ENCODE measurements around the gene NUCKS1.

NUCKS1 gene

GRCh38 chr1:205666372-205667166 is 83.4 kb downstream of the NUCKS1 start:
- Histone ChIP-seq H3K4ac (ENCODE audit: low read depth, low read length) (no peak overlapping the region), H3K27me3 (ENCODE audit: insufficient read depth, low read length, poor library complexity) (no peaks in the 10 kb centered on the region), H4K5ac (ENCODE audit: low read length) (no peak overlapping the region), H3K27ac (ENCODE audit: low read depth, low read length) (no peak overlapping the region), H3K79me2 (ENCODE audit: control insufficient read depth, insufficient read depth, low read length) (no peaks in the 10 kb centered on the region), H3K18ac (ENCODE audit: low read length) (no peak overlapping the region), H2AK5ac (ENCODE audit: low read length) (no peak overlapping the region), H2BK15ac (replicated peaks; ENCODE audit: low read depth) (no peak overlapping the region), H2BK5ac (ENCODE audit: low read length) (no peak overlapping the region), H3K9ac (ENCODE audit: low read length) (no peak overlapping the region), H2BK120ac (ENCODE audit: low read depth, low read length) (no peak overlapping the region), H3K56ac (ENCODE audit: low read length) (no peak overlapping the region), H3K4me3 (ENCODE audit: low read length) (no peak overlapping the region), H3K36me3 (ENCODE audit: control insufficient read depth, insufficient read depth, low read length) (no peaks in the 10 kb centered on the region), H3K23ac (ENCODE audit: low read length) (no peak overlapping the region), H4K8ac (ENCODE audit: low read depth, low read length) (no peak overlapping the region), H3K4me2 (ENCODE audit: low read length) (no peak overlapping the region), H3K4me1 (ENCODE audit: control insufficient read depth, low read depth, low read length) (peaks cover 13% of the 10 kb centered on the region), H3K79me1 (ENCODE audit: low read length) (no peaks in the 10 kb centered on the region)
- WGBS (ENCODE audit: extremely low coverage, insufficient coverage, low lambda C conversion rate), result no CpG with 5 or more reads among the region's 6 CpGs
- DNase-seq, result no peak

- Histone ChIP-seq H4K5ac (ENCODE audit: low read length) (no peak overlapping the region), H3K4ac (ENCODE audit: low read depth, low read length) (no peak overlapping the region), H3K23ac (ENCODE audit: low read length) (no peak overlapping the region), H2AK5ac (ENCODE audit: low read length) (no peak overlapping the region), H3K56ac (ENCODE audit: low read length) (peak overlapping the region; percentile 38), H3K4me3 (ENCODE audit: low read length) (no peak overlapping the region), H3K18ac (ENCODE audit: low read length) (no peak overlapping the region), H3K79me2 (ENCODE audit: control insufficient read depth, insufficient read depth, low read length) (no peaks in the 10 kb centered on the region), H2BK5ac (ENCODE audit: low read length) (no peak overlapping the region), H2BK120ac (ENCODE audit: low read depth, low read length) (no peak overlapping the region), H2BK15ac (replicated peaks; ENCODE audit: low read depth) (no peak overlapping the region), H3K4me2 (ENCODE audit: low read length) (no peak overlapping the region), H3K79me1 (ENCODE audit: low read length) (no peaks in the 10 kb centered on the region), H3K36me3 (ENCODE audit: control insufficient read depth, insufficient read depth, low read length) (no peaks in the 10 kb centered on the region), H3K27ac (ENCODE audit: low read depth, low read length) (no peak overlapping the region), H3K27me3 (ENCODE audit: insufficient read depth, low read length, poor library complexity) (no peaks in the 10 kb centered on the region), H3K9ac (ENCODE audit: low read length) (no peak overlapping the region), H4K8ac (ENCODE audit: low read depth, low read length) (no peak overlapping the region), H3K4me1 (ENCODE audit: control insufficient read depth, low read depth, low read length) (peaks cover 9% of the 10 kb centered on the region)
- DNase-seq, result no peak
- no CpG with 5 or more reads among the region's 9 CpGs for WGBS (ENCODE audit: extremely low coverage, insufficient coverage, low lambda C conversion rate)
Observed at GRCh38 chr1:205665201-205666045, 84.6 kb downstream of the NUCKS1 start.

GRCh38 chr1:205664399-205665017 is 85.5 kb downstream of the NUCKS1 start:
- no peak overlapping the region for H2AK5ac ChIP-seq (ENCODE audit: low read length)
- H3K4me3 ChIP-seq (ENCODE audit: low read length), result no peak overlapping the region
- H3K4me2 ChIP-seq (ENCODE audit: low read length), result no peak overlapping the region
- H3K27ac ChIP-seq (ENCODE audit: low read depth, low read length), result no peak overlapping the region
- no peak overlapping the region for H4K8ac ChIP-seq (ENCODE audit: low read depth, low read length)
- no peak overlapping the region for H3K18ac ChIP-seq (ENCODE audit: low read length)
- no peak for DNase-seq
- H3K23ac ChIP-seq (ENCODE audit: low read length), result no peak overlapping the region
- no CpG with 5 or more reads among the region's 19 CpGs for WGBS (ENCODE audit: extremely low coverage, insufficient coverage, low lambda C conversion rate)
- H3K4me1 ChIP-seq (ENCODE audit: control insufficient read depth, low read depth, low read length), result peaks cover 5% of the 10 kb centered on the region
- no peak overlapping the region for H2BK120ac ChIP-seq (ENCODE audit: low read depth, low read length)
- no peaks in the 10 kb centered on the region for H3K36me3 ChIP-seq (ENCODE audit: control insufficient read depth, insufficient read depth, low read length)
- no peak overlapping the region for H3K9ac ChIP-seq (ENCODE audit: low read length)
- H3K27me3 ChIP-seq (ENCODE audit: insufficient read depth, low read length, poor library complexity), result no peaks in the 10 kb centered on the region
- no peak overlapping the region for H4K5ac ChIP-seq (ENCODE audit: low read length)
- no peak overlapping the region for H2BK5ac ChIP-seq (ENCODE audit: low read length)
- no peaks in the 10 kb centered on the region for H3K79me1 ChIP-seq (ENCODE audit: low read length)
- no peak overlapping the region for H3K4ac ChIP-seq (ENCODE audit: low read depth, low read length)
- no peaks in the 10 kb centered on the region for H3K79me2 ChIP-seq (ENCODE audit: control insufficient read depth, insufficient read depth, low read length)
- H2BK15ac ChIP-seq (replicated peaks; ENCODE audit: low read depth), result no peak overlapping the region
- H3K56ac ChIP-seq (ENCODE audit: low read length), result no peak overlapping the region

- Histone ChIP-seq H3K4me2 (ENCODE audit: low read length) (no peak overlapping the region), H3K27ac (ENCODE audit: low read depth, low read length) (no peak overlapping the region), H3K9ac (ENCODE audit: low read length) (no peak overlapping the region), H3K27me3 (ENCODE audit: insufficient read depth, low read length, poor library complexity) (no peaks in the 10 kb centered on the region), H3K56ac (ENCODE audit: low read length) (no peak overlapping the region), H3K4me3 (ENCODE audit: low read length) (no peak overlapping the region), H2BK15ac (replicated peaks; ENCODE audit: low read depth) (no peak overlapping the region), H2AK5ac (ENCODE audit: low read length) (no peak overlapping the region), H3K79me1 (ENCODE audit: low read length) (no peaks in the 10 kb centered on the region), H4K5ac (ENCODE audit: low read length) (no peak overlapping the region), H2BK120ac (ENCODE audit: low read depth, low read length) (no peak overlapping the region), H3K23ac (ENCODE audit: low read length) (no peak overlapping the region), H3K4me1 (ENCODE audit: control insufficient read depth, low read depth, low read length) (peaks cover 5% of the 10 kb centered on the region), H3K4ac (ENCODE audit: low read depth, low read length) (no peak overlapping the region), H3K79me2 (ENCODE audit: control insufficient read depth, insufficient read depth, low read length) (no peaks in the 10 kb centered on the region), H3K18ac (ENCODE audit: low read length) (no peak overlapping the region), H2BK5ac (ENCODE audit: low read length) (no peak overlapping the region), H4K8ac (ENCODE audit: low read depth, low read length) (no peak overlapping the region), H3K36me3 (ENCODE audit: control insufficient read depth, insufficient read depth, low read length) (no peaks in the 10 kb centered on the region)
- WGBS (ENCODE audit: extremely low coverage, insufficient coverage, low lambda C conversion rate), result no CpG with 5 or more reads among the region's 18 CpGs
- no peak for DNase-seq
Observed at GRCh38 chr1:205663286-205663936, 86.6 kb downstream of the NUCKS1 start.

All from mesendoderm (in vitro differentiated cells).